Activated CD8-positive, alpha-beta T cell treated with anti-CD3 and anti-CD28 coated beads, Interleukin-2, amount 10 ng/mL, durations not matched to agents 7 days and 5 days (primary cell): ENCODE data around the gene DAAM1. TPM values are rescaled to one million over a fixed set of nuclear protein-coding genes. Genes with fewer than 3 reads are reported as not detected.

ENCODE experiments used
- ATAC-seq: fragments of 150-1000 bp; cut with Tn5 transposase; one replicate; pipeline ENCODE4 v1.10.0; 2021; ENCODE audit warnings: moderate library complexity
- CTCF ChIA-PET: fragments of 350-600 bp; sonication (Branson Sonifier 250); formaldehyde crosslinking; loops from one replicate; lab custom pipeline; 2021; ENCODE audit warnings: antibody characterized with exemption; lab: Charles Lee
- POLR2A ChIA-PET: fragments of 350-600 bp; sonication (Branson Sonifier 250); formaldehyde crosslinking; loops from one replicate; lab custom pipeline; 2021; ENCODE audit warnings: antibody characterized with exemption; lab: Charles Lee
- DNase-seq: peaks from one replicate; pipeline ENCODE4 v3.0.0-alpha.2; 2020
- H3K27ac Mint-ChIP-seq: one replicate; pipeline ENCODE4 v1.8.0; 2021; ENCODE audit warnings: mild to moderate bottlenecking, mixed read lengths
- H3K27me3 Mint-ChIP-seq: one replicate; pipeline ENCODE4 v1.8.0; 2021; ENCODE audit warnings: low read depth, mixed read lengths
- H3K36me3 Mint-ChIP-seq: one replicate; pipeline ENCODE4 v1.8.0; 2021; ENCODE audit warnings: low read depth, mixed read lengths
- H3K4me1 Mint-ChIP-seq: one replicate; pipeline ENCODE4 v1.8.0; 2021; ENCODE audit warnings: low read depth, mixed read lengths
- H3K4me3 Mint-ChIP-seq: one replicate; pipeline ENCODE4 v1.8.0; 2021; ENCODE audit warnings: mild to moderate bottlenecking, mixed read lengths
- H3K9me3 Mint-ChIP-seq: one replicate; pipeline ENCODE4 v1.8.0; 2022; ENCODE audit warnings: mixed read lengths; ENCODE audit not compliant: insufficient read depth
- total RNA-seq, 2 experiments: library from RNA; stranded (reverse); gene quantifications; one replicate each; pipeline ENCODE4 v1.2.3, GENCODE V29; 2021

DAAM1 gene
- total RNA-seq, 2 experiments from 2014 or later = 20.4 to 24.9 TPM

DNA sequence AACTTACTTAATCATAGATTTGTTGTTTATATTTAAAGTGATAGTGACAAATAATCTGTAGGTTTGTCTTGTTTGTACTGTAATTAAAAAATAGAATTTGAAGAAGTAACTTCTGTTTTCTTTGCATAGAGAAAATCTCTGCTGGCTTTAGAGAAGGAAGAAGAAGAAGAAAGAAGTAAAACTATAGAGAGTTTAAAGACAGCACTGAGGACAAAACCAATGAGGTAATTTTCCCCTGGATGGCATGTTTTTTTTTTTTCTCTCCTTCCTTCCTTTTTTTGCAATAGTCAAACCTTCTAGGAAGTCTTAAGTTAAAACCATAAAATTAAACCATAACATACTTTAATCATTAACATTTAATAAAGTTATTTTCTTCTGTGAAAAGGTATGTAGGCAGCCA, 131.9 kb downstream of the DAAM1 start:
- POLR2A ChIA-PET = no interaction called here
- ATAC-seq = no peak
- no peaks in the 10 kb centered on the region for H3K9me3 Mint-ChIP-seq
- DNase-seq = no peak
- CTCF ChIA-PET = no interaction called here
- H3K27me3 Mint-ChIP-seq = no peaks in the 10 kb centered on the region
- peaks cover 2% of the 10 kb centered on the region for H3K36me3 Mint-ChIP-seq
- peaks cover 17% of the 10 kb centered on the region for H3K4me1 Mint-ChIP-seq
- H3K27ac Mint-ChIP-seq = no peak overlapping the region
- H3K4me3 Mint-ChIP-seq = no peak overlapping the region

DNA sequence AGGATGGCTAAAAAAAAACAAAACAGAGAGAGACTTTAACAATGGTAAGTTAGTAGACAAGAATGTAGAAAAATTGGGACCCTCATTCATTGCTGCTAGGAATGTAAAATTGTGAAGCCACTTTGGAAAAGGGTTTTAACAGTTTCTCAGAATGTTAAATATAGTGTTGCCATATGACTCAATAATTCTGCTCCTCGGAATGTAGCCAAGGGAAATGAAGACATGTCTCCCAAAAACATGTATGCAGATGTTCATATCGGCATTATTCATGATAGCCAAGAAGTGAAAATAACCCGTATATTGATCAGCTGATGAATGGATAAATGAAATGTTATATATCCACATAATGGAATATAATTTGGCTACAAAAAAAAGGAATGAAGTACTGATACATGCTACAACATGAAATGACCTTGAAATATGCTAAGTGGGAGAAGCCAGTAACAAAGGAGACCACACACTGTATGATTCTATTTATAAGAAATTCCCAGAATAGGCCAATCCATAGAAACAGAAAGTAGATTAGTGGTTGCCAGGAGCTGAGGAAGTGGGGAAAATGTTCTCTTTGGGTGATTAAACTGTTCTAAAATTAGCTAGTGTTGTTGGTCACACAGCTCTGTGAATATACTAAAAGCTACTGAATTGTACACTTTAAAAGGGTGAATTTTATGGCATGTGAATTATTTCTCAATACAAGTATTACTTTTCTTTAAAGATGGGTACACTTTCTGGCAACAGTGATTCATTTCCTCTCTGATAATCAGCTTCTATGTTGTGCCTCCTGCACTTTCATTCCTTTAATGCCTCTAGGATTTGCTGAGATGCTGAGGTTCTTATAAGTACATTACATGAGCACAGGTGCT, 132.5 kb downstream of the DAAM1 start:
- ATAC-seq = no peak
- Mint-ChIP-seq H3K4me3 (peak overlapping the region; percentile 44), H3K36me3 (peaks cover 5% of the 10 kb centered on the region), H3K4me1 (peaks cover 17% of the 10 kb centered on the region), H3K9me3 (no peaks in the 10 kb centered on the region), H3K27me3 (no peaks in the 10 kb centered on the region), H3K27ac (no peak overlapping the region)
- DNase-seq = no peak
- ChIA-PET POLR2A (no interaction called here), CTCF (interaction anchor here (1.6 kb wide), 1 partner anchor 25 kb away, joined by 3 read pairs; no protein-coding TSS in a partner anchor)

DNA sequence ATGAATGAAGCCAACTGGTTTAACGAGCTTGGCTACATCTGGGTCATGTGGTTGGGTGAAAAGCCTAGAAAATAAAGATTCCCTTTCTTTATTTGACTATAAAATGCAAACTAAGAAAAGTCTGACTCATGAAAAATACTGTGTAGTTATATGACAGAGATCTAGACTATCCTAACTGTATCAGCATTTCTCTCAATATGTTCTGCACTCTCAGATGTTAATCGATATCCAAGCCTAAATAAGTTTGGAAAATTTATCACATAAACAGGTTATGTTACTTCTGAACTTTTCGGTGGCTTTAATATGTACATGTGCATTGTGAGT, 133.1 kb downstream of the DAAM1 start:
- ATAC-seq = no peak
- Mint-ChIP-seq H3K4me1 (peaks cover 17% of the 10 kb centered on the region), H3K27ac (no peak overlapping the region), H3K9me3 (no peaks in the 10 kb centered on the region), H3K4me3 (no peak overlapping the region), H3K36me3 (peaks cover 7% of the 10 kb centered on the region), H3K27me3 (no peaks in the 10 kb centered on the region)
- POLR2A ChIA-PET = no interaction called here
- no peak for DNase-seq
- CTCF ChIA-PET = interaction anchor here (1.6 kb wide), 1 partner anchor 26 kb away, joined by 3 read pairs; no protein-coding TSS in a partner anchor

DNA sequence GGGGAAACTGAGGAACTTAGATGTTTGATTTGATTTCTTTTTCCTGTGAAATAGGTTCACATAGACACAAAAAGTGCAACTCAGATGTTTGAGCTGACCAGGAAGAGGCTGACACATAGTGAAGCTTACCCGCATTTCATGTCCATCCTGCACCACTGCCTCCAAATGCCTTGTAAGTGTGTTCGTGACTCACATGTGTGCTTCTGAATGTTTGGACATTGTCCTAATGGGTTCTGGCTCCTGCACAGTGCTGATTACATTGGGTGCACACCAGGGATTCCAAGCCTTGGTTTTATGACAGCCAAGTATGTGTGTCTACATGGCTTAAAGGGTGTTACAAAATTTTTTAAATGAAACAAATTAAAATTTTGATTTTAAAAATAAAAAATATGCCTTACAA, 137.4 kb downstream of the DAAM1 start:
- ChIA-PET POLR2A (no interaction called here), CTCF (interaction anchor here (1.1 to 1.4 kb wide), 2 partner anchors 13 to 20 kb away, joined by 3 read pairs; no protein-coding TSS in a partner anchor)
- Mint-ChIP-seq H3K4me1 (peaks cover 17% of the 10 kb centered on the region), H3K36me3 (peaks cover 21% of the 10 kb centered on the region), H3K9me3 (no peaks in the 10 kb centered on the region), H3K27me3 (no peaks in the 10 kb centered on the region), H3K27ac (no peak overlapping the region), H3K4me3 (no peak overlapping the region)
- ATAC-seq = no peak
- DNase-seq = no peak

DNA sequence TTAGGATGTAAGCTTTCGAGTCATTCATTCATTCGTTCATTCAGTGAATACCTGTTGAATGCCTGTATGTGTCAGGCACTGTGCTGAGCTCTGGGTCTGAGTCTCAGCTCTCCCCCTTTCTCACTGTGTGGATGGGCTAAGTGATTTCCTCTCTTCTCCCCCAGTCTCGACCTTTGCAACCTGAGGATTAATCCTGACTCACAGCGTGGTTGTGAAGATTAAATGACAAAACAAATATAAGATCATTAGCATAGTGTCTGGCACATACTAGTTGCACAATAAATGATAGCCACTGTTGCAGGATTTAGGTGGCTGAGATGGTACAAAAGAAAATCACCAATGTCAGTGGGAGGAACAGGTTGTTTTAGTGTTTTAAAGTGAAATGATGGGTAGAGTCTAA, 140.0 kb downstream of the DAAM1 start:
- Mint-ChIP-seq H3K27ac (no peak overlapping the region), H3K27me3 (no peaks in the 10 kb centered on the region), H3K4me3 (no peak overlapping the region), H3K36me3 (peaks cover 30% of the 10 kb centered on the region), H3K4me1 (peaks cover 7% of the 10 kb centered on the region), H3K9me3 (no peaks in the 10 kb centered on the region)
- DNase-seq = no peak
- CTCF ChIA-PET = interaction anchor here (1.0 kb wide), 1 partner anchor 11 kb away, joined by 4 read pairs; no protein-coding TSS in a partner anchor
- no peak for ATAC-seq
- POLR2A ChIA-PET = no interaction called here

DNA sequence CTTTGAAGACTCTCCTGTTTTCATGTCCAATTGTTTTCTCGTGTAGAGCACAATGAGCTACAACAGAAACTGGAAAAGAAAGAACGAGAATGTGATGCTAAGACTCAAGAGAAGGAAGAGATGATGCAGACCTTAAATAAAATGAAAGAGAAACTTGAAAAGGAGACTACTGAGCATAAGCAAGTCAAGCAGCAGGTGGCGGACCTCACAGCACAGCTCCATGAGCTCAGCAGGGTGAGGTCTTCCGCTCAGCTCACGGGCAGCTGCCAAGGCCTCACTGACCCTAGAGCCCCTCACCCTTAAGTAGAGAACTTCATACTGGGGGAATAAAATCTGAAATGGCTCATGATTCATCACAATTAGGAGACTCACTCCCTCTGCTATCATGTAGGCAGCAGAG, 142.0 kb downstream of the DAAM1 start:
- Mint-ChIP-seq H3K4me1 (peaks cover 7% of the 10 kb centered on the region), H3K4me3 (no peak overlapping the region), H3K27ac (no peak overlapping the region), H3K27me3 (no peaks in the 10 kb centered on the region), H3K9me3 (no peaks in the 10 kb centered on the region), H3K36me3 (peaks cover 40% of the 10 kb centered on the region)
- CTCF ChIA-PET = interaction anchor here (1.2 to 1.3 kb wide), 2 partner anchors 11 to 37 kb away, joined by 4 to 5 read pairs; no protein-coding TSS in a partner anchor
- POLR2A ChIA-PET = no interaction called here
- DNase-seq (no peak), ATAC-seq (no peak)

- no peaks in the 10 kb centered on the region for H3K9me3 Mint-ChIP-seq
- no peak overlapping the region for H3K4me3 Mint-ChIP-seq
- ATAC-seq = no peak
- DNase-seq = no peak
- H3K27ac Mint-ChIP-seq = no peak overlapping the region
- POLR2A ChIA-PET = no interaction called here
- peaks cover 7% of the 10 kb centered on the region for H3K4me1 Mint-ChIP-seq
- no peaks in the 10 kb centered on the region for H3K27me3 Mint-ChIP-seq
- peaks cover 38% of the 10 kb centered on the region for H3K36me3 Mint-ChIP-seq
- CTCF ChIA-PET = interaction anchor here (1.2 kb wide), 1 partner anchor 38 kb away, joined by 4 read pairs; no protein-coding TSS in a partner anchor
Measured at GRCh38 chr14:59331217-59331616, 142.8 kb downstream of the DAAM1 start.

DNA sequence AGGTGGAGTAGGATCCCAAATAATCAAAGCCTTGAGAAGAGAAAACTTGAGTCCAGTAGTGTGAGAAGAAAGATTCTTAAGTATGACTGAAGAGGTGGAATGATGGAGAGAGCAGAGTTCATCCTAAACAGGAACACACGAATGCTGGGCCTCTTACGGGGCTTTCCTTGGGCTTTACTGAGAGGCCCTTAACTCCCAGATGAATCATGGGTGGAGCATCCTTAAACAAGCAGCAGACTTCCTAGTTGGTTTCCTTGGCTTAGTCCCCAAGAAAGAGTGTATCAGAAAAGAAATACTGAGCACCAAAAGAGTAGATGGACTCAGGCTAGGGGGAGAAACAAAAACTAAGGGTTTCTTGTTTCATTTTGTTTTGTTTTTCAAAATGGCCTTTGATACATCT, 144.3 kb downstream of the DAAM1 start:
- no peak overlapping the region for H3K4me3 Mint-ChIP-seq
- no peak for ATAC-seq
- H3K4me1 Mint-ChIP-seq = peaks cover 7% of the 10 kb centered on the region
- no peak overlapping the region for H3K27ac Mint-ChIP-seq
- H3K36me3 Mint-ChIP-seq = peaks cover 32% of the 10 kb centered on the region
- no peaks in the 10 kb centered on the region for H3K27me3 Mint-ChIP-seq
- DNase-seq = no peak
- ChIA-PET CTCF (no interaction called here), POLR2A (no interaction called here)
- no peaks in the 10 kb centered on the region for H3K9me3 Mint-ChIP-seq

DNA sequence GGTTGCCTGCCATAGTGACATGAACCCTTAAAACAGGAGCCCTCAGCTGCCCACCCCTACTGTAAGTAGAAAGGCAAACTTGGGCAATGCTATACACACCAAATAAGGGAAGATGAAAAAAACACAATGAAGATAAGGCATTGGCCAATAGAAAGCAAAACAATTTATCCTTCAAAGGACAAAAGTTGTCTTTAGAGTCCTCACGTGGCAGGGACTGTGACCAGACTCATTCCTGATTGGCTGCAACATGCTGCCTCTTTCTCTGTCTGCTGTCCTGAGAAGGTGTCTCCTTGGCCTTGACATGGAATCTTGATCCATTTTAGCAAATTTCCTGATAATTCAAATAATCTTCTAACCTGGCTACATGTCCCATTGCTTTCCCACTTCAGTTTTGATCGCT, 144.8 kb downstream of the DAAM1 start:
- Mint-ChIP-seq H3K27ac (no peak overlapping the region), H3K36me3 (peaks cover 29% of the 10 kb centered on the region), H3K9me3 (no peaks in the 10 kb centered on the region), H3K4me1 (peaks cover 7% of the 10 kb centered on the region), H3K27me3 (no peaks in the 10 kb centered on the region), H3K4me3 (no peak overlapping the region)
- POLR2A ChIA-PET = no interaction called here
- ATAC-seq (no peak), DNase-seq (no peak)
- CTCF ChIA-PET = no interaction called here

DNA sequence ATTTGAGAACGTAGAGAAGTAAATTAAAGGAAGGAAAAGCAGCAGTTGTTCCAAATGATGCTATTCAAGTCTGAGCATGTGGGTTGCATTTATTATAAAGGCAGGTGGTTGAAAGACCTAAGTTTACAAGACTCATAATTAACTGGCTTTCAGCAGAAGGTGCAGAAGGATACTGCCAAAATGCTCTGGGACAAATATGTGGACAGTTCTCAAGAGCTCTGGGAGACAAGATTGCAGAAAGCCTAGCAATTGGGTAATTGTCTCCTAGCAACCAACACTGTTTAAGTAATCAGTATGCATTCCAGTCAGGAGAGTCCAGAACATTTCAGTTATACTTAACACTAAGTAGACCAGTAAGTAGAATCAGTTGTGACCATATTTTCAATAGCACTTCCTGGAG, 145.2 kb downstream of the DAAM1 start:
- Mint-ChIP-seq H3K27ac (no peak overlapping the region), H3K4me3 (no peak overlapping the region), H3K27me3 (no peaks in the 10 kb centered on the region), H3K36me3 (peaks cover 27% of the 10 kb centered on the region), H3K9me3 (no peaks in the 10 kb centered on the region), H3K4me1 (peaks cover 5% of the 10 kb centered on the region)
- ChIA-PET CTCF (no interaction called here), POLR2A (no interaction called here)
- ATAC-seq (no peak), DNase-seq (no peak)

- no peak overlapping the region for H3K27ac Mint-ChIP-seq
- no peak for DNase-seq
- POLR2A ChIA-PET = no interaction called here
Measured at GRCh38 chr14:59334253-59334652, 145.8 kb downstream of the DAAM1 start.

DNA sequence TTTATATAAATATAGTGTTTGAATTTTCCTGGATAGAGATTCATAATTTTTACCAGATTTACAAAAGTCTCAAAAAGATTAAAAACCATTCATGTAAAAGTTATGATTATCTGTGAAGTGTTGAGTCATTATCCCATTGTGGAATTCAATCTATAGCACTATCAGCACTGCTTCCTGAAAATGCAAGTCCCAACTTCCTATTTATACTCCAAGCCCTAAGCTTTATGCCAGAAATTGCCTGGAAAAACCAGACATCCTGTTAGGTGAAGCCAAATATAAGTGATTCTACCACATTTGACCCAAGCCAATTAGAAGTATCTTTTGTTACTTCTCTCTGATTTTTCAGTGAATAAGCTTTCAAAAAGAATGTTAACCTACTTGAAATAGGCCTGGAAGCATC, 147.6 kb downstream of the DAAM1 start:
- DNase-seq (no peak), ATAC-seq (no peak)
- Mint-ChIP-seq H3K9me3 (no peaks in the 10 kb centered on the region), H3K27ac (no peak overlapping the region), H3K4me3 (no peak overlapping the region), H3K4me1 (no peaks in the 10 kb centered on the region), H3K36me3 (peaks cover 31% of the 10 kb centered on the region), H3K27me3 (no peaks in the 10 kb centered on the region)
- POLR2A ChIA-PET = no interaction called here
- CTCF ChIA-PET = interaction anchor here (0.9 kb wide), 1 partner anchor 108 kb away, joined by 3 read pairs; no protein-coding TSS in a partner anchor

More at GRCh38 chr14:59334253-59334652, 145.8 kb downstream of the DAAM1 start:
- H3K4me1 Mint-ChIP-seq = peaks cover 5% of the 10 kb centered on the region
- peaks cover 24% of the 10 kb centered on the region for H3K36me3 Mint-ChIP-seq
- ATAC-seq = no peak
- no peaks in the 10 kb centered on the region for H3K9me3 Mint-ChIP-seq
- H3K27me3 Mint-ChIP-seq = no peaks in the 10 kb centered on the region
- CTCF ChIA-PET = no interaction called here
- no peak overlapping the region for H3K4me3 Mint-ChIP-seq
